Tibial nerve (tissue), 4 donors: ENCODE data around the gene PIP5K1B. TPM values are rescaled to one million over a fixed set of nuclear protein-coding genes. Genes with fewer than 3 reads are reported as not detected.

Experiments used
- DNase-seq, 2 donors: peaks; one replicate each; pipeline ENCODE4 v3.0.0-alpha.2; 2019; ENCODE audit warnings: low spot score in 2 of 2
- H3K27ac ChIP-seq, 4 donors: fragments of 200-600 bp; sonication (generic) in 3 of 4; one replicate each; pipeline ENCODE4 v1.5.1; 2017 to 2019; ENCODE audit warnings: mild to moderate bottlenecking in 1 of 4
- H3K27me3 ChIP-seq, 2 donors: fragments of 200-600 bp; sonication (generic) in 1 of 2; one replicate each; pipeline versions ENCODE4 v1.5.1 to v1.6.0; 2017 to 2019
- H3K36me3 ChIP-seq, 3 donors: fragments of 200-600 bp; sonication (generic); one replicate each; pipeline ENCODE4 v1.5.1; 2018 to 2019
- H3K4me1 ChIP-seq, 4 donors: fragments of 200-600 bp; sonication (generic) in 3 of 4; one replicate each; pipeline ENCODE4 v1.5.1; 2017 to 2019
- H3K4me3 ChIP-seq, 4 donors: fragments of 200-600 bp; sonication (generic) in 3 of 4; one replicate each; pipeline ENCODE4 v1.5.1; 2017 to 2019; ENCODE audit warnings: mild to moderate bottlenecking in 1 of 4, moderate library complexity in 1 of 4
- H3K9me3 ChIP-seq, 4 donors: fragments of 200-600 bp; sonication (generic) in 3 of 4; one replicate each; pipeline ENCODE4 v1.5.1; 2017 to 2019
- CTCF ChIP-seq, 5 experiments: fragments of 200-600 bp in 3 of 5; fragments of 450-650 bp in 2 of 5; sonication (generic) in 3 of 5; IDR thresholded peaks; one replicate each; pipeline ENCODE4 v1.5.1; 2016 to 2019; ENCODE audit warnings: antibody characterized with exemption in 5 of 5, mild to moderate bottlenecking in 3 of 5, moderate library complexity in 2 of 5
- EP300 ChIP-seq, 2 donors: sonication (generic); formaldehyde crosslinking; IDR thresholded peaks; one replicate each; pipeline ENCODE4 v1.6.1; 2017; ENCODE audit warnings: antibody characterized with exemption in 2 of 2, mild to moderate bottlenecking in 1 of 2
- POLR2A ChIP-seq, 2 donors: fragments of 450-650 bp; IDR thresholded peaks; one replicate each; pipeline ENCODE4 v1.6.1; 2017; ENCODE audit warnings: antibody characterized with exemption in 2 of 2, mild to moderate bottlenecking in 2 of 2, moderate library complexity in 2 of 2
- WGBS, 2 donors: methylation state at CpG; one replicate each; pipeline ENCODE4 v1.1.5; 2018; 5-methylcytosine and 5-hydroxymethylcytosine counted together
- total RNA-seq, 4 donors: library from RNA; depleted of rRNA; stranded (reverse); fragments of >200 nt; gene quantifications; one replicate each; pipeline ENCODE4 v1.1.0, GENCODE V29; 2016

PIP5K1B gene
- total RNA-seq, 4 donors from 2014 or later, result 0.20 to 6.8 (median 3.5) TPM

DNA sequence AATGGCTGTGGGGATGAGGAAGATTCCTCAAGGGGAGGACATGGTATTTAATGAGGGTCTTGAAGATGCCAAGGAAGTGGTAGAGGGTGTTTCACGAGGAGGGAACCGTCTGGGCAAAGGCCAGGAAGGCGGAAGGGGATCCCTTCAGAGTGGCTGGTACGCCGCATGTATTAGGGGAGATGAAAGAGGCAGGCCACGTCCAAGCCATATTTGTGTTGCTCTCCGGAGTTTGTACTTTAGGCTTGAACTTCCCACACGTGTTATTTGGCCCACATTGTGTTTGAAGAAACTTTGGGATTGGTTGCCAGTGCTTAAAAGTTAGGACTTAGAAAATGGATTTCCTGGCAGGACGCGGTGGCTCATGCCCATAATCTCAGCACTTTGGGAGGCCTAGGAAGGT lies 331.8 kb downstream of the PIP5K1B start:
- no peaks in the 10 kb centered on the region for H3K9me3 ChIP-seq
- H3K27me3 ChIP-seq, result no peaks in the 10 kb centered on the region
- TF ChIP-seq EP300 (IDR thresholded peaks at IDR 0.05) (no peak), CTCF (IDR thresholded peaks at IDR 0.05) (no peak), POLR2A (IDR thresholded peaks at IDR 0.05) (no peak)
- peak overlapping the region in 3 of 4 donors; percentile 78 to 85 (median 81) for H3K27ac ChIP-seq
- peak overlapping the region; percentile 43 to 76 (median 62) for H3K4me3 ChIP-seq
- no peaks in the 10 kb centered on the region for H3K36me3 ChIP-seq
- DNase-seq, result no peak
- WGBS, 2 donors, result 61 to 75% methylated on average over 10 of the region's 10 CpGs
- H3K4me1 ChIP-seq, result peaks cover 0 to 13% (median 4%) of the 10 kb centered on the region in 4 donors

DNA sequence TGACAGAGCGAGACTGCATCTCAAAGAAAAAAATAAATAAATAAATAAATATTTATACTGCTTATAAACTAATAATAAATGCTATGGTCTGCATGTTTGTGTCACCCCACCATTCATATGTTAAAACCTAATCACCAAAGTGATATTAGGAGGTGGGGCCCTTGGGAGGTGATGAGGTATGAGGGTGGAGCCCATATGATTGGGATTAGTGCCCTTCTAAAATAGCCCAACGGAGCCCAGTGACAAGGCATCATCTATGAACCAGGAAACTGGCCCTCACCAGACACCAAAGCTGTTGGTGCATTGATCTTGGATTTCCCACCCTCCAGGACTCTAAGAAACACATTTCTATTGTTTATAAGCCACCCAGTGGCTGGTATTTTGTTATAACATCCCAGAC lies 335.6 kb downstream of the PIP5K1B start:
- H3K9me3 ChIP-seq, result no peaks in the 10 kb centered on the region
- DNase-seq, result no peak

GRCh38 chr9:69044240-69045219 lies 339.5 kb downstream of the PIP5K1B start:
- Histone ChIP-seq H3K36me3 (peaks cover 0 to 29% (median 3%) of the 10 kb centered on the region in 3 donors), H3K4me1 (peaks cover 0 to 9% (median 0%) of the 10 kb centered on the region in 4 donors), H3K9me3 (no peaks in the 10 kb centered on the region), H3K4me3 (no peak overlapping the region), H3K27me3 (no peaks in the 10 kb centered on the region), H3K27ac (no peak overlapping the region)
- no peak for DNase-seq
- 66 to 74% methylated on average over 9 of the region's 9 CpGs for WGBS, 2 donors
- TF ChIP-seq POLR2A (IDR thresholded peaks at IDR 0.05), result no peak
- no peak for TF ChIP-seq CTCF (IDR thresholded peaks at IDR 0.05)
- TF ChIP-seq EP300 (IDR thresholded peaks at IDR 0.05), result no peak

More for the DNA sequence above, 335.6 kb downstream of the PIP5K1B start:
- TF ChIP-seq EP300 (IDR thresholded peaks at IDR 0.05), result no peak
- no peak for TF ChIP-seq POLR2A (IDR thresholded peaks at IDR 0.05)
- TF ChIP-seq CTCF (IDR thresholded peaks at IDR 0.05), result no peak
- H3K4me3 ChIP-seq, result no peak overlapping the region
- H3K36me3 ChIP-seq, result no peaks in the 10 kb centered on the region
- H3K27me3 ChIP-seq, result no peaks in the 10 kb centered on the region
- no peak overlapping the region for H3K27ac ChIP-seq
- H3K4me1 ChIP-seq, result peaks cover 0 to 13% (median 0%) of the 10 kb centered on the region in 4 donors
- WGBS, 2 donors, result 95 to 98% methylated on average over 2 of the region's 2 CpGs

DNA sequence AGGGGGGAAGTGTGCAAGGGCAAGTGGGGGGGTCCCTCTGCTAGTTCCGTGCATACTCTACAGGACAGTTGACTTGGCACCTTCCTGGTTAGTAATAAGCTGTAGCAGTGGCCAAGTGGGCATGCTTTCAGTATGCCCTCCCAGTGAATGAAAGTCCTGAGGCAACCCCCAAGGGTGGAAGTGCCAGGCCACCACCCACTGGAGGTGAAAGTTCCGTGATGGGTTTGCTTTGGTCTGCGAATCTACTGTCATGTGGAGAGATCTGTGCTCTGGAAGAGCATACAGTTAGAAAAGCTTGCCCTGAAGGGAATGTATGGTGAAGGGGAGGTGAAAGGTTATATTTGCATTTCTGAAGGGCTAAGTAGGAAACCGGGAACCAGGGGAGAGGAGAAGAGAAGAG lies 340.8 kb downstream of the PIP5K1B start:
- H3K27ac ChIP-seq, result no peak overlapping the region
- peaks cover 0 to 9% (median 0%) of the 10 kb centered on the region in 4 donors for H3K4me1 ChIP-seq
- no peaks in the 10 kb centered on the region for H3K9me3 ChIP-seq
- 70 to 71% methylated on average over 4 of the region's 4 CpGs for WGBS, 2 donors
- DNase-seq, result no peak
- H3K36me3 ChIP-seq, result peaks cover 0 to 35% (median 3%) of the 10 kb centered on the region in 3 donors
- no peak overlapping the region for H3K4me3 ChIP-seq
- no peaks in the 10 kb centered on the region for H3K27me3 ChIP-seq
- TF ChIP-seq EP300 (IDR thresholded peaks at IDR 0.05) (no peak), CTCF (IDR thresholded peaks at IDR 0.05) (no peak), POLR2A (IDR thresholded peaks at IDR 0.05) (no peak)

GRCh38 chr9:69046723-69047122 lies 341.7 kb downstream of the PIP5K1B start:
- Histone ChIP-seq H3K4me3 (no peak overlapping the region), H3K27ac (no peak overlapping the region), H3K27me3 (no peaks in the 10 kb centered on the region), H3K4me1 (peaks cover 0 to 9% (median 0%) of the 10 kb centered on the region in 4 donors), H3K9me3 (no peaks in the 10 kb centered on the region), H3K36me3 (peaks cover 0 to 37% (median 3%) of the 10 kb centered on the region in 3 donors)
- no peak for DNase-seq
- TF ChIP-seq EP300 (IDR thresholded peaks at IDR 0.05) (no peak), CTCF (IDR thresholded peaks at IDR 0.05) (no peak), POLR2A (IDR thresholded peaks at IDR 0.05) (no peak)
- 58 to 77% methylated on average over 4 of the region's 4 CpGs for WGBS, 2 donors
